CD4-positive, alpha-beta T cell (primary cell): ENCODE measurements around the gene CFAP161. TPM values are rescaled to one million over a fixed set of nuclear protein-coding genes. Genes with fewer than 3 reads are reported as not detected.

Experiments used
- ATAC-seq: fragments of 200-7000 bp; cut with Tn5 transposase; one replicate; pipeline ENCODE4 v1.10.0; 2022; ENCODE audit warnings: mild to moderate bottlenecking; ENCODE audit not compliant: poor library complexity
- CTCF ChIA-PET: fragments of 350-600 bp; sonication (Branson Sonifier 250); formaldehyde crosslinking; loops from one replicate; lab custom pipeline; 2021; ENCODE audit warnings: antibody characterized with exemption, inconsistent platforms; lab: Charles Lee
- POLR2A ChIA-PET: fragments of 350-600 bp; sonication (Branson Sonifier 250); formaldehyde crosslinking; loops from one replicate; lab custom pipeline; 2021; ENCODE audit warnings: antibody characterized with exemption, inconsistent platforms; lab: Charles Lee
- DNase-seq, 14 experiments: peaks; one replicate each; pipeline ENCODE4 v3.0.0-alpha.2; 2013 to 2020; ENCODE audit warnings: mixed read lengths in 2 of 14
- H3K27ac ChIP-seq, 2 donors: one replicate each; pipeline versions ENCODE4 v1.5.1 to v1.7.0; 2013; ENCODE audit warnings: low read length in 2 of 2, low read depth in 1 of 2, mild to moderate bottlenecking in 1 of 2
- H3K27me3 ChIP-seq, 2 experiments: 1 replicate in 1 of 2; 2 replicates in 1 of 2; pipeline versions ENCODE4 v1.6.1 to v1.7.0; 2013; ENCODE audit warnings: low read length in 2 of 2, control low read depth in 1 of 2, mild to moderate bottlenecking in 1 of 2, moderate library complexity in 1 of 2; ENCODE audit not compliant: insufficient read depth in 2 of 2, control insufficient read depth in 1 of 2
- H3K36me3 ChIP-seq: one replicate; pipeline ENCODE4 v1.6.1; 2013; ENCODE audit warnings: low read length, control low read depth; ENCODE audit not compliant: insufficient read depth
- H3K4me1 ChIP-seq: one replicate; pipeline ENCODE4 v1.6.1; 2013; ENCODE audit warnings: low read length, control low read depth; ENCODE audit not compliant: insufficient read depth
- H3K4me3 ChIP-seq: one replicate; pipeline ENCODE4 v1.5.1; 2013; ENCODE audit warnings: mild to moderate bottlenecking, low read length, moderate library complexity
- H3K9me3 ChIP-seq, 2 experiments: 1 replicate in 1 of 2; 2 replicates in 1 of 2; pipeline versions ENCODE4 v1.6.1 to v1.7.0; 2013; ENCODE audit warnings: low read length in 2 of 2, mild to moderate bottlenecking in 2 of 2, control low read depth in 1 of 2, moderate library complexity in 1 of 2; ENCODE audit not compliant: control insufficient read depth in 1 of 2, insufficient read depth in 1 of 2
- H3K27ac Mint-ChIP-seq: one replicate; pipeline ENCODE4 v1.8.0; 2020; ENCODE audit warnings: mixed read lengths
- H3K27me3 Mint-ChIP-seq: one replicate; pipeline ENCODE4 v1.8.0; 2021; ENCODE audit warnings: mixed read lengths
- H3K36me3 Mint-ChIP-seq: one replicate; pipeline ENCODE4 v1.8.0; 2021; ENCODE audit warnings: low read depth, mixed read lengths
- H3K4me1 Mint-ChIP-seq: one replicate; pipeline ENCODE4 v1.8.0; 2021; ENCODE audit warnings: low read depth, mixed read lengths
- H3K4me3 Mint-ChIP-seq: one replicate; pipeline ENCODE4 v1.8.0; 2020; ENCODE audit warnings: mild to moderate bottlenecking, mixed read lengths
- H3K9me3 Mint-ChIP-seq: one replicate; pipeline ENCODE4 v1.8.0; 2020; ENCODE audit warnings: mixed read lengths
- CTCF ChIP-seq: fragments of 200-600 bp; IDR thresholded peaks from one replicate; pipeline ENCODE4 v1.8.0; 2022; ENCODE audit warnings: antibody characterized with exemption, mild to moderate bottlenecking
- intact Hi-C, 2 experiments: fragments of 100-400 bp; cut with DNase I in 1 of 2; cut with micrococcal nuclease in 1 of 2; formaldehyde crosslinking; loops; one replicate each; pipeline versions ENCODE4 v1.15.1 to v1.9.0; 2023 to 2025; cut with DNase I, micrococcal nuclease
- total RNA-seq, 174 experiments: library from RNA in 2 of 174; stranded (reverse) in 2 of 174; gene quantifications; one replicate each; pipeline ENCODE4 v1.2.3 and lab custom pipeline; 2021 to 2026

The CFAP161 gene
- total RNA-seq, 2 experiments from 2014 or later: not detected

DNA sequence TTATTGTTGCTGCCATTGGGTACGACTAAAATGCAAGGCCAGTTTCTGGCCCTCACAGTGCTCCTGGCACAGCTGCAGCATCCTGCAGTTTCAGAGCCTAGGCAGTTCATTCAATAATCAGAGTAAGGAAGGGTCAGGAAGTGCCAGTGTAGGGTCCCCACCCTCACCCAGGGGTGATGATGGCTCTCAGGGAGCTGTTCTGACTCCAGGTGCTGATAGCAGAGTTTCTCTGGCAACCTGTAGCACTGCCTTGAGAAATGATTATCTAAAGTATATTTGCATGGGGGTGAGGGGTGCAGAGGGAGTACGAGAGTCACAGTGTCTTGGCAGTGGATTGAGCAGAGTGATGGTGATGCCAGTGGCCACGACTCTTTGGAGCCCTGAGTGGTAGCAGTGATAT is 47.1 kb downstream of the CFAP161 start:
- intact Hi-C loops: no loop called here
- ATAC-seq (no peak), DNase-seq (no peak)
- H3K36me3 Mint-ChIP-seq: no peaks in the 10 kb centered on the region
- Histone ChIP-seq H3K27me3 (peaks cover 14 to 18% of the 10 kb centered on the region in 2 experiments), H3K4me3 (no peak overlapping the region), H3K27ac (no peak overlapping the region), H3K36me3 (no peaks in the 10 kb centered on the region), H3K4me1 (no peaks in the 10 kb centered on the region), H3K9me3 (peaks cover 0 to 5% of the 10 kb centered on the region in 2 experiments)
- ChIA-PET CTCF (no interaction called here), POLR2A (no interaction called here)
- no peak overlapping the region for H3K27ac Mint-ChIP-seq
- TF ChIP-seq CTCF: no peak
- peaks cover 43% of the 10 kb centered on the region for H3K27me3 Mint-ChIP-seq
- no peak overlapping the region for H3K4me3 Mint-ChIP-seq
- H3K4me1 Mint-ChIP-seq: no peaks in the 10 kb centered on the region
- H3K9me3 Mint-ChIP-seq: no peaks in the 10 kb centered on the region

GRCh38 chr15:81182031-81182755 is 48.1 kb downstream of the CFAP161 start:
- Histone ChIP-seq H3K9me3 (no peaks in the 10 kb centered on the region), H3K4me1 (no peaks in the 10 kb centered on the region), H3K27ac (no peak overlapping the region), H3K27me3 (peaks cover 14 to 18% of the 10 kb centered on the region in 2 experiments), H3K36me3 (no peaks in the 10 kb centered on the region), H3K4me3 (no peak overlapping the region)
- POLR2A ChIA-PET: no interaction called here
- Mint-ChIP-seq H3K27me3 (peaks cover 40% of the 10 kb centered on the region), H3K27ac (no peak overlapping the region), H3K4me1 (no peaks in the 10 kb centered on the region), H3K9me3 (no peaks in the 10 kb centered on the region), H3K4me3 (no peak overlapping the region), H3K36me3 (no peaks in the 10 kb centered on the region)
- ATAC-seq: no peak
- no peak for DNase-seq
- TF ChIP-seq CTCF: no peak
- intact Hi-C loops: no loop called here
- CTCF ChIA-PET: no interaction called here

GRCh38 chr15:81182756-81183438 is 48.8 kb downstream of the CFAP161 start:
- no peaks in the 10 kb centered on the region for H3K4me1 Mint-ChIP-seq
- Histone ChIP-seq H3K27me3 (peaks cover 14 to 18% of the 10 kb centered on the region in 2 experiments), H3K36me3 (no peaks in the 10 kb centered on the region), H3K9me3 (no peaks in the 10 kb centered on the region), H3K4me3 (no peak overlapping the region), H3K27ac (no peak overlapping the region), H3K4me1 (no peaks in the 10 kb centered on the region)
- ChIA-PET CTCF (no interaction called here), POLR2A (no interaction called here)
- no peaks in the 10 kb centered on the region for H3K36me3 Mint-ChIP-seq
- peaks cover 41% of the 10 kb centered on the region for H3K27me3 Mint-ChIP-seq
- H3K27ac Mint-ChIP-seq: no peak overlapping the region
- TF ChIP-seq CTCF: no peak
- no peaks in the 10 kb centered on the region for H3K9me3 Mint-ChIP-seq
- intact Hi-C loops: no loop called here
- DNase-seq (peak in 1 of 14 experiments; percentile 14), ATAC-seq (no peak)
- H3K4me3 Mint-ChIP-seq: no peak overlapping the region
